GM18502 (cell line): Measurements from ENCODE around the gene TMEM186.
"Not testable (repeated sequence)": the region's sequence is repeated elsewhere in the genome, so short reads cannot be mapped to it uniquely, and the experiment has no call there.

Experiments
- ATAC-seq: cut with Tn5 transposase; IDR thresholded peaks from one replicate; pipeline ENCODE4 v1.9.1; 2021; ENCODE audit warnings: mild to moderate bottlenecking; ENCODE audit not compliant: unreplicated experiment, poor library complexity

Gene TMEM186

DNA sequence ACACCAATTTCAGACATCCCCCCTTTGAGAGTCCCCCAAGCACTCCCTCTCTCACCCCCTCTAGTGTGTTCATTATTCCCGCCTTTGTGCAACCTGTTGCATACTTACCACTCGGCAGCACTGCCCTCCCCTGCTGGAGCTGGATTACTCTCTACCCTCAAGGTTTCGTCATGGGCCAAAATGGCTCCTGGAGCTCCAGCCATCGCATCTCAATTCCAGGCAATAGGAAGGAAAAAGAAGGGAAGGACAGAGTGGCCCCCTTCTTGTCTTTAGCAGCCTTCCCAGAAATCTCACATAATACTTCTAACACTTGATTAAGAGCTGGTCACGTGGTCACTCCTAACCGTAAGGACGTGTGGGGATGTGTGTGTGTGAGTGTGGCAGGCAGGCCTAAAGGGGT, 20.2 kb downstream of the TMEM186 start:
- ATAC-seq = no peak

DNA sequence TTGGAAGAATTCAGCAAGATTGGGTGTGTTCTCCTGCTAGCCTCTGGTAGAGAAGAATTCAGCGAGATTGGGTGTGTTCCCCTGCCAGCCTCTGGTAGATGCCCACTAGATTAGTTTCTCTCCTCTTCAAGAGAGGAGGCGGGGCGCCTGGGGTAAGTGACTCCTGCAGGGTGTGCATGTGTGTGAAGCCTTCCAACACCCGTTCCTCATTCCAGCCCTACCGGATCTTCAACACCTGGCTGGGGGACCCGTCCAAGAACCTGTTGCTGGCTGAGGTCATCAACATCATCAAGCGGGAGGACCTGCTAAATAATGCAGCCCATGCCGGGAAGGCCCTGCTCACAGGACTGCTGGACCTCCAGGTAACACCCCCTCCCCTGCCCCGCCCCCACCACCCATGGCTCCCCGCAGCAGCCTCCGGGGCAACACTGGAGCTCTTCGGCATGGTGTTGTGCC, 21.3 kb downstream of the TMEM186 start:
- no peak for ATAC-seq

- ATAC-seq = no peak
Observed at GRCh38 chr16:8775359-8775758, 22.1 kb downstream of the TMEM186 start.

GRCh38 chr16:8774208-8774607, 23.2 kb downstream of the TMEM186 start:
- no peak for ATAC-seq

DNA sequence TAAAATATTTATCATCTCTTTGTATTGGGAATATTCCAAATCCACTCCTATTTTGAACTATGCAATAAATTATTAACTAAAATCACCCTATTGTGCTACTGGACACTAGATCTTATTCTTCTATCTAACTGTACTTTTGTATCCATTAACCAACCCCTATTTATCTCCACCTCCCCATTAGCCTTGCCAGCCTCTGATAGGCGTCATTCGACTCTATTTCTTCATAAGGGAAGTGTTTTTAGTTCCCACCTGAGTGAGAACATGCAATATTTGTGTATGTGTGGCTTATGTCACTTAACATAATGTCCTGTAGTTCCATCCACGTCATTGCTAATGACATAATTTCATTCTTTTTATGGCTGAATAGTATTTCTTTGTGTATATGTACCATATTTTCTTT, 23.9 kb downstream of the TMEM186 start:
- ATAC-seq = no peak

DNA sequence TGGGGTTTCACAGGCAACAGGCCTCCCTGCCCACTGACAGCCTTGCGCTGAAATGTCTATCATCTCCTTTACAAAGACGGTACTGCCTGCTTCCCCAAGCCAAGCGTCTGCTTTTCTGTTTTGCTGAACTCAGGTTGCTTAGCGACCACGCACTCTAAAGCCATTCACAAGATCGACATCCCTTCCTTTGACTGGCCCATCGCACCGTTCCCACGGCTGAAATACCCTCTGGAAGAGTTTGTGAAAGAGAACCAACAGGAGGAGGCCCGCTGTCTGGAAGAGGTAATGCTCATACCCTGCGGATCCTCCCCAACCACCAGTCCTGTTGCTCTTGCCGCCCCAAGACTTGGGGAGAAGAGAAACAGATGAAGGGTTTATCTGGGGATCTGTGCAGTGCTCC, 28.7 kb downstream of the TMEM186 start:
- ATAC-seq = no peak

- no peak for ATAC-seq
Observed at GRCh38 chr16:8768283-8768682, 29.2 kb downstream of the TMEM186 start.

DNA sequence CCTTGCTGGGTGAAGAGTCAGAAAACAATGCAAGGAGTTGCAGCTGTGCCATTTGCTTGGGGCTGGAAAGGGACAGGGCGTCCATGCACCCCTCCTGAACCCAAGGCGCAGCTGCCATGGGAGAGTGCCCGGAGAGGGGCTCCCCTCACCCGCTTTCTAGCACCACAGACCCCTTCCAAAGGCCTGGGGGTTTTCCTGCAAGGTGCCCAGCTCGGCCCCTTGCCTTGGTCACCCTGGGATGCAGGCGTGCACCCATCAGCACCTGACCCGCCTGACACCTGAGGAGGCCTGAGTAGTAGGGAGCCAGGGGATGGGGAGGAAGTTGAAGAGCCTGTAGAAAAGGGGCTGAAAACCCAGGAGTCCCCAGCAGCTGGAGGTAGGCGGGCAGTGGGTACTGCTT, 30.3 kb downstream of the TMEM186 start:
- no peak for ATAC-seq

DNA sequence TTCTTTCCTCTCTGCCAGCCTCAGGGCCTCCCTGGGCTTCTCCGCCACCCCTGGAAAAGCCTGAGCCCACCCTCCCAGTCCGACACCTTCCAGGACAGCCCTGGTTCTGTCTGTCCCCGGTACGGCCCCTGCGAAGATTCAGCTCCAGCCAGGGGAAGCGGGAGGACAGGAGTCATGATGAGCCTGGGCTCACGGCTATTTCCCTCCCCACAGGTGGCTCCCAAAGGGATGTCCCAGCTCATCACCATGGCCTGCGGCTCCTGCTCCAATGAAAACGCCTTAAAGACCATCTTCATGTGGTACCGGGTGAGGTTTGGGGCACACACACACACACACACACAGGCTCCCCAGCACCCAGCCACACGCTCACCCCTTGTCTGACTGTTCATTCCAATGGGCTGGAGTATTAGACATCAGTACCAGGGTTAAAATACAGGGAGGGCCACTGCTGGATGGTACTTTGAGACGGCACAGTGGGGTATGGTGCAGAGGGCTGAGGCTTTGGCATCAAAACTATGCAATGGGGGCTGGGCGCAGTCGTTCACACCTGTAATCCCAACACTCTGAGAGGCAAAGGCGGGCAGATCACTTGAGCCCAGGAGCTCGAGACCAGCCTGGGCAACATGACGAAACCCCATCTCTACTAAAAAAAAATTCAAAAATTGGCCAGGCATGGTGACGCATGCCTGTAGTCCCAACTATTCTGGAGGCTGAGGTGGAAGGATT, 32.8 kb downstream of the TMEM186 start:
- ATAC-seq = no peak

DNA sequence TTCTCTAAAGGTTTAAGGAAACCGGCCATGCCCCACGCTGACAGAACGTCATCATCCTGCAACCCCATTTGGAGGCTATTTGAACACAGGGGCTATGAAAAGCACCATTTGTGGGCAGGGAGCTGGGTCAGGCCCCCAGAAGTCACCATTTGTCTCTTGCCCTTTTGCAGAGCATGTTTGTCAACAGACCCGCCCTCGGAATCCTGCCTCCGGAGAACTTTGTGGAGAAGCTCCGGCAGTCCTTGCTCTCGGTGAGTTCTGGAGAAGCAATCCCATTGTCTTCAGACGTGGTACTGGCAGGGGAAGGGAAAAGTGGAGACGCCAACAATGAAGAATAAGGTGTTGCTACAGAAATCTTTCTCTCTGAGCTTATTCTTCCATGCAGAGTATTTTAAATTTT, 33.5 kb downstream of the TMEM186 start:
- ATAC-seq = no peak

GRCh38 chr16:8763083-8763482, 34.4 kb downstream of the TMEM186 start:
- ATAC-seq = no peak

DNA sequence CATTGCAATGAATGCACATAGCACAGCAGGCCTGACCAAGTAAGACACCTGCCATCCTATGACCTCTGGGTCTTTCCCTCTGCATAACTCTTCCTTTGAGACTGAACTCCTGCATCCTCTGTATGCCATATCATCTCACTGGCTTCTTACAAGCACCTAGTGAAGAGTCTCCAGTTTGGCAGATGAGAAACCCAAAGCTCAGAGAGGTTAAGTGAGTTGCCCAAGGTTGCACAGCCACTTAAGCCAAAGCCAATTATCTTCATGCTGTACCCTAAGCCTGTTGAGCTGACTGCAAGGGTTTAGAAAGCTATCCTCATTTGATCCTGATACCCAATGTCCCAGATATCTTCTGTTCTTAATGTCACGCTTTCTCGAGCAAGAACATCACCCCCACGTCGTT, 35.2 kb downstream of the TMEM186 start:
- ATAC-seq = no peak

GRCh38 chr16:8761078-8761477, 36.4 kb downstream of the TMEM186 start:
- ATAC-seq = no peak

DNA sequence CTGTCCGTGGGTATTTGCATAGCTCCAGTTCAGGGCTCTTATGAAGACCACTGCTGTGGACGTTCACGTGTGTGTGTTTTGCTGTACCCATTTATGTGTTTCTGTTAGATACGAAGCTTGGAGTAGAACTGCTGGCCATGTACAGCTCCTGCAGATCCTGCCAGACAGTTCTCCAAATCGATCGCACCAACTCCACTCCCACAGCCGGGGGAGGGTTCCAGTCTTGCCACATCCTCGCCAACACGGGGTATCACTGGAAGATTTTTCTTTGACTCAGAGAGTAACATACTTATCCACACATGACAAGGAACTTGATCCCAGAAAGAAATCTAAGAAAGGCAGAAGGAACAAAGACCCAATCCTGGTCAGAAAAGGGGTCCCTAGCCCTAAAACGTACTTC, 37.4 kb downstream of the TMEM186 start:
- no peak for ATAC-seq

- no peak for ATAC-seq
Observed at GRCh38 chr16:8758022-8758421, 39.4 kb downstream of the TMEM186 start.

GRCh38 chr16:8756755-8757154, 40.7 kb downstream of the TMEM186 start:
- ATAC-seq = no peak

- ATAC-seq = no peak
Observed at GRCh38 chr16:8753416-8754054, 43.9 kb downstream of the TMEM186 start.

DNA sequence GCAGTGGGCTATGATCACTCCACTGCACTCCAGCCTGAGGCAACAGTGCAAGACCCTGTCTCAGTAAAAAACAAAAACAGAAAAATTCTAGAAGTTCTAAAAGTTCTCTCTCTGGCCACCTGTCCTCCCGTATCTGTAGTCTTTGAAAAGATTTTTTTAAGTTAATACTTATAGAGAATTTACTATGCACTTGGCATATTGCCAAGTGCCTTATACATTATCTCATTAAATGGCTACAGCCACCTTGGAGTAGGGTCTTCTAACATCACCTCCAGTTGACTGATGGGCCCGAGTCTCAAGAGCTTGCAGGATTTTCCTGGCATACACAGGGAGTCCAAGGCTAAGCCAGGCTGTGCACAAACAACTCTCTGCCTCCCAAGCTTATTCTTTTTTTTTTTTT, 44.7 kb downstream of the TMEM186 start:
- no peak for ATAC-seq

DNA sequence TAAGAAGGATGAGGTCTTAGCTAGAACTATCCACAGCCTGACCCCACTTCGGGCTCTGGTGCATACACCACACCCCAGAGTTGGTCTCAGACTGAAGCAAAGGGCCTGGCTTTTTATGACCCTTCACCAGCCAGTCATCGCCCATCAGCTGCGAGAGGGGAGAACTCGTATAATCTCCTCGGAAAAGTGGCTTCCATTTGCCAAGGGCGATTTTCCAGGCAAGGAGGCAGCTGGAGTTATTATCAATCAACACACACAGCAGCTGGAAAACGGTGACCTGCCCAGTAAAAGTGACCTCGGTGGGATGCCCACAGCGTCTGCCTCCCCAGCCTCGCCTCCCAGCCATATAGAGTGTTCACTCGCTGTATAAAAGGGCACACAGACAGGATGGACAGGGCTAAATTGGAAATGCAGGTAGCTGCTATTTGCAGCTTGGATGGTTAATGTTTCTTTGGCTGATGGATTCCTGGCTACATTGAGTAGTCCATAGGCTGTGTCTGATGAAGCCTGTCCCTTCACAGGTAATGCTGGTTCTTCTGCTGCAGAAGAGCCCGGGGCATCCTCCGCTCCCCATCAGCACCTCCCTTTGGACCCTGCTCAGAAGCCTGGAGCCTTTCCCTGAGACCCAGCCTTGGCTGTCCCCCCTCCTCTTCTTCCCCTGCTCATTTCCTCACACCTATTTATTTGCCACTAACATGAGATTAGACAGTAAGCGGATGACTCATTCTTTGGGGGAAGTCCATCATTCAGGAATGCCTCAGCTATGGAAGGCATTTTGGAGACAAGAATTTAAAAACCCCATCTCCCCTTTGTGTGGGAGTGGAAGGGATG, 45.7 kb downstream of the TMEM186 start:
- ATAC-seq = no peak

DNA sequence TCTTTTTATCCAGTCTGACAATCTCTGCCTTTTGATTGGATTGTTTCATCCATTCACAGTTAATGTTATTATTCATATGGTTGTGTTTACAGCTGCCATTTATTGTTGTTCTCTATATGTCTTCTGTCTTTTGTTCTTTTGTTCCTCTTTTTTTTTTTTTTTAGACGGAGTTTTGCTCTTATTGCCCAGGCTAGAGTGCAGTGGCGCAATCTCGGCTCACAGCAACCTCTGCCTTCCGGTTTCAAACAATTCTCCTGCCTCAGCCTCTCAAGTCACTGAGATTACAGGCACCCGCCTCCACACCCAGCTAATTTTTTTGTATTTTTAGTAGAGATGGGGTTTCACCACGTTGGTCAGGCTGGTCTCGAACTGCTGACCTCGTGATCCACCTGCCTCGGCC, 48.5 kb downstream of the TMEM186 start:
- ATAC-seq = not testable (repeated sequence)
